GM18498 (cell line): Measurements from ENCODE around the gene PAPSS1.
A peak's percentile ranks its signal among the peaks of the same experiment; 100 is the strongest.
"Not testable (repeated sequence)": the region's sequence is repeated elsewhere in the genome, so short reads cannot be mapped to it uniquely, and the experiment has no call there.

Experiments
- ATAC-seq: cut with Tn5 transposase; IDR thresholded peaks from one replicate; pipeline ENCODE4 v1.9.1; 2021; ENCODE audit warnings: mild to moderate bottlenecking, moderate library complexity; ENCODE audit not compliant: unreplicated experiment

Gene PAPSS1

DNA sequence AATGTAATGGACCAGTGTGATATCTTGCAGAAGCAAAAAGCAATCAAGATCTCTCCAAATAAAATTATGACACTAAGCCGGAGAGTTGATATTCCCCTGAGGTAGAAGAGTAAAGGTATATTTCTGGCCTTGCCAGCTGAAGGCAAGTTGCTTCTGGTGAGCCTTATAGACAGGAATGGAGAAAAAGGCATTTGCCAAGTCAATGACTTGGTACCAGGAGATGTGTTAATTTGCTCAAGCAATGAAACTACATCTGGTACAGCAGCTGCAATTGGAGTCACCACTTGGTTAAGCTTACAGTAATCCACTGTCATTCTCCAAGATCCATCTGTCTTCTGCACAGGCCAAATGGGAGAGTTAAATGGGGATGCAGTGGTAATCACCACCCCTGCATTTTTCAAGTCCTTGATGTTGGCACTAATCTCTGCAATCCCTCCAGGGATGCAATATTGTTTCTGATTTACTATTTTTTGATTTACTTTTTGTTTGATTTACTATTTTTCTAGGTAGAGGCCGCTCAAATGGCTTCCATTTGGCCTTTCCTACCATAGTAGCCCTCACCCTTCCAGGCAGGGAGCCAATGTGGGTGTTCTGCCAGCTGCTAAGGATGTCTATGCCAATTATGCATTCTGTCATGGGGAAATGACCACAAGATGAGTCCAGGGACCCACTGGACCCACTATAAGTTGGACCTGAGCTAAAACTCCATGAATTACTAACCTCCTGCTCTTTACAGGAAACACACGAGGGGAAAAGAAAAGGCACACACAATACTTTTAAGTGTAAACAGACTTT, 6.3 kb upstream of the PAPSS1 start:
- not testable (repeated sequence) for ATAC-seq

DNA sequence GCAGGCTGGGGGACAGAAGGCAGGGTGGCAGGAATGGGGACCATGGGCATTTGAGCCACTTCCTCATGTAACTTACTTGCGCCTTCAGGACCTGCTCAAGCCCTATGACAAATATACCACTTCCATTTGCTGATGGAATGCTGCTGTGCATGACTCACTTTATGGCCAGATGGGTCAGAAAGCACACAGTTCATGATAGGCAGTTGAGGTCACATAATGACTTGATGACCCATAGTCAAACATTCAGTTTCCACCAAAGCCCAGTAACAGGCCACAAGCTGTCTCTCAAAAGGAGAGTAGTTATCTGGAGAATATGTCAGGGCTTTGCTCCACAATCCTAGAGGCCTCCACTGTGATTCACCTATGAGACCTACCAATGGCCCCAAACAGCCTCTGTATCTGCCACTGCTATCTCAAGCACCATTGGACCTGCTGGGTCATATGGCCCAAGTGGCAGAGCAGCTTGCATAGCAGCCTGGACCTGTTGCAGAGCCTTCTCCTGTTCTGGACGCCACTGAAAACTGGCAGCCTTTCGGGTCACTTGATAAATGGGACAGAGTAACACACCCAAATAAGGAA, 5.3 kb upstream of the PAPSS1 start:
- ATAC-seq: no peak

DNA sequence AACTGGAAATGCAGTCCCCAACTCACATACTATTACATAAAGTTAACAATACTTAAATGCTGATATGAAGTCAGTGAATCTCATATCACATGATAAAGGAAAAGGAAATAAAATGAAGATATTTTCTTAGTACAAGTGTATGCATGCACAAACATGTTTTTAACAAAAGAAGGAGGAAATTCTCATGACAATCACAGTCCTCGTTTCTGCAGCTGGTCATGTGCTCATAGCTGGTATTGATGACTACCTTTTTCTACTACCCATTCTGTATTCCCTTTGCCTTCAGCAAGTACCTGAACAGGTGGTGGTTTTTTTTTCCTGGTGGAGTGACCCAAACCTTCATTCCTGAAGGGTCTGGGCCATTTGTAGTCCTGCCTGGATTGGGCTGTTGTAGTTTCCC, 3.3 kb upstream of the PAPSS1 start:
- not testable (repeated sequence) for ATAC-seq

DNA sequence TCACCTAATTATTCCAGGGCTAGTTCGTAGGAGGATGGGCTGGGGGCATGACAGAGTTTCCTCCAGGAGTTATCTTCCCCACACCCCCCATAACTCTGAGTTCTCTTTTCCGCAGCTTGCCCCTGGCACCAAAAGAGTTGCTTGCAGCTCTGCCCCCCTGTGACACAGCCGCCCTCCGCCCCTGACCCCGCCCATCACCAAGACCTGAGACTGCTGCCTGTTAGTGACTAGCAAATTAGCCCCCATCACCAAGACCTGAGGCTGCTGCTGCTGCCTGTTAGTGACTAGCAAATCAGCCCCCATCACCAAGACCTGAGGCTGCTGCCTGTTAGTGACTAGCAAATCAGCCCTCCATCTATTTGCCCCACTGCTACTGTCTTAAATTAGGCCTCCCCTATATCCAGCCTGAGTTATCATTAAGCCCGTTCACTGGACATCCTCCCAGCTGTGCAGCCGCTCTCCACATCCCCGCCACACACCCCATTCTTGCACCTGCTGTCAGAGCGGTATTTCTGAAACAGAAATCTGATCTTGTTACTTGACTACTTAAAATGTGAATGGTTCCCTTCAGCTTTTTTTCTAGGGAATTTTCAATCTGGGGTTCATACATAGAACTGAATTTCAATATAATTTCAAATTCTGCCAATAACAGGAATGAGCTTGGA, 1.5 kb upstream of the PAPSS1 start:
- ATAC-seq: no peak

DNA sequence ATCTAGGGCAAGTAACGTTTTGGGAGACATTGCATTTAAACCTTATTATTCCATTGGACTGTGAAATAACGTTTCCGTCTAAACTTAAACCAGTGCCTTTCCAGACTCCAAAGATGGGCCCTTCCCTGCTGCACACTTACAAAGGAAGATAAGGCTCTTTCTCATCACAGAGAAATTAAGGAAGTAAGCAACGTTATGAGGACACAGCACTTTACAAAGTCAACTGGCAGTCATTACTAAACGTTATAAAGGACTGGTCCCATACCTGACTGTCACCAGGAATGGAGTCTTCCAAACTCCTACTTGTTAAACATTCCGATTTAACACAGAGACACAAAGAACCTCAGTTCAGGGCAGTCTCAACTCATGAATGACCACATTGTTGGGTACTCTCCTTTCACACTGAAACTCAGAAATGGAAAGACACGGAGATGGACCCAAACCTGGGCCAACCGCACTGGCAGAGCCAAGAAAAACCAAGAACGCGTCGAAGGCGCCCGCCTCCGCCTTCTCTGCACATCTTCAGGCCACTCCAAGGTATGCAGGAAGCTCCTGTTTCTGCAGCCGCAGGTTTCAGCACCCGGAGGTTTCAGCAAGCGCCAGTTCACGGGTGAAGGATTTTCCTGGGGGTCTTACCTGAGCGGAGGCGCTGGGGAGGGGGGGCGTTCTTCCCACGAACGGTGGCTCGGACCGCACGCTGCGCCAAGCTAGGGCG, 670 bp downstream of the PAPSS1 start:
- ATAC-seq: peak; percentile 8

DNA sequence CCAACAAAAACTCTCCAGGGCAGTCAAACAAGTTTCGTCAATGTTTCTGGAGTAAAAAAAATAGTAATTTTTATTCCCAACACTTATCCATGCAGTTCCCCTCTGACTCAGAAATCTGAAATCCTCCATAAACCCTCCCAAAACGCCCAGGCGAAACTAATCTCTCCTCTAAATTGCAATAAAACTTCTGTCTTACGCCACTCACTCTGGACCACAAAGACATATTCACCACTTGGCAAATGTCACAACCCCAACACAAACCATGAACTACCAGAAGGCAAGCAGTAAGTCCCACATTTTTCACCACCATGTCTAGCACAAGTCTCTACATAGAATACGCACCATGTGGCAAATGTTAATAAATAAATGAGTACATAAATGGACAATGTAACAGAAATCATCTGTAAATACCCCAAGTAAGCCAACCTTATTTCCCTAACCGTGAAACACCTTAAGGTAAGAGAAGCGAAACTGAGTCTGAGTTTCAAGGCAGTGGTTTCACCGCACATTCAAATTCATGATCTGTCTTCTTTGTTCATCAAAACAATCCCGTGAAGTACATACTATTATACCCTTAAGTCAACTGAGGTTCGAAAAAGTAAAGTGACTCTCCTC, 1.6 kb downstream of the PAPSS1 start:
- peak; percentile 28 for ATAC-seq

DNA sequence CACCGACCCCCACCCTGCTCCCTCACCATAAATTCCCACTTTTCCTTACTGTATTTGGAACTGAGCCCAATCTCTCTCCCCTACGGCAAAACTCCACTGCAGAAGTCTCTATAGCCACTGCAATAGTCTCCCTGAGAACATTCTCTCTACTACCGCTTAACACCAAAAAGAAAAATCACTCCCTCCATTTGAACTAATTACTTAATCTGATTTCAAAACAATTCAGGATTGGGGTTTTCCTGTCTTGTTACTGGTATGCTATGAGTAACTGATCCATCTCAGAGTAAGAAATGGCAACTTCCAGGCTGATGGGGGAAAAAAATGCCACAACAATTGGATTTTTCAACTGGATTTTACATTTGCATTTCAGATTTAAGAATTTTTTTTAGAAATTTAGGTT, 5.8 kb downstream of the PAPSS1 start:
- ATAC-seq: no peak

DNA sequence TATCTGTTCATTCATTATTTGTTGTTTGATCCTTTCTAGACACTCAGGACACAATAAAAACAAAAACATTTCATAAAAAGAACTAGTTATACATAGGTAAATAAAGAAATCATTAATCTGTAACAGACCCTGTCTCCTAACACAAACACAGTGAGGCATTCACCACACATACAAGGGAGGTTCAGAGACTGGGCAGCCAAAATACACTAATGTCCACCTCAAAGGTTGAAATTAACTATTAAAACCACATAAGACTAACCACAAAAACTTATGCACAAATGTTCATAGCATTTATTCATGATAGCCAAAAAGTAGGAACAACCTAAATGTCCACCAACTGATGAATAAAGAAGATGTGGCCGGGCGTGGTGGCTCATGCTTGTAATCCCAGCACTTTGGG, 7.8 kb downstream of the PAPSS1 start:
- no peak for ATAC-seq

DNA sequence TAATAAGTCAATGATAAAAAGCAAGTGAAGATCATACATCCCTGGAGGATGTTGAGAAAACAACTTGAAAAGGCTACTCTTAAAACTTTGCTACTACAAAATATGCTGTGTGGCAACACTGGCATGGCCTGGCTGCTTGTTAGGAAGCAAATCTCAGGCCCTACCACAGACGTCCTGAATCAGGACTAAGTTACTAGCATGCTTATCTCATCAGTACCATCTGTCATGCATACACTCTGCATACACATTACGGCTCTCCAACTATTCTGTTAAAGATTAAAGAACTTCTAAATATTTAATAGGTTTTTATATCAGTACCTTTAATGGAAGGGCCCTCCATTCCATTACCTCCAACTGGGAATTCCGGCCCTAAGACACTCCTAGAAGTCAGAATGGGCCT, 8.2 kb downstream of the PAPSS1 start:
- ATAC-seq: no peak

DNA sequence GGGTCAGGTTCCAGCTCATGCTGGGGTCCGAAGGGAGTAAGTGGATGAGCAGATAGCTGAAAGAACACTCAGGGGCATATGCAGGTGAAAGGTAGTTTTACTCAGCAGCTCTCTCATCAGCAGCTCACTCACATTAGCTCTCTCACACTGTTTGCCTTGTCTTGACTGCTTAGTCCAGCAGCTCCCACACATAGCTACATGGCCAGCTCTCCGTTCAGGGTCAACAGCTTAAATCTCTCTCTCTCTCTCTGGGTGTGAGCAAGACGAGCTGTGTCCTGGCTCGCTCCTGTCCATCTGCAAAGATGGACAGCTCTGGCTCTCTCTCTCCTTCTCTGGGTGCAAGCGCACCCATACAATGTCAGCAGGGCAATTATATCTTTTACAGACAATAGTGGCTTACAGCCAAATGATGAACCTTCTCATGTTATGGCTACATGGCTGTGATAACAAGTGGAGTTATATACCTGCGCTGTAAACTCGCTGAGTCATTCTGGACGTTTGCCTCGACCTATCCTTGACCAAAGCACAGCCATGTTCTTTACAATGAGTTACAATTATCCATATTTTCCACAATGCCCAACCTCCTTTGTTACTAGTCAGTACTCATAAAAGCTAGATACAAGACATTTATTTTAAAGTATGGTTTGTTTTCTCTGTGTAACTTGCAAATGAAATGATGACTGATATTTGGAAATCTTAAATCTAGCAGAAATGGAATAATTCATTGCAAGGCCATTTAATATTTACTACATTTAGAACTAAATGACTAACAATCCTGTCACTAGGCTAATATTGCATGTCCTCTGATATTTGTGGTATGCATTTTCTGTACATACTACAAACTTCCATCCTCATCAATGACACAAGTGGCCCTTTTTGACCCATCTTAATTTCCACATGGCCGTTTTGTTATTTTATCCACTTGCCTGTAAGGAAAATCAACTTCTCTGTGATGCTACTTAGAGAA, 9.3 kb downstream of the PAPSS1 start:
- ATAC-seq: no peak

DNA sequence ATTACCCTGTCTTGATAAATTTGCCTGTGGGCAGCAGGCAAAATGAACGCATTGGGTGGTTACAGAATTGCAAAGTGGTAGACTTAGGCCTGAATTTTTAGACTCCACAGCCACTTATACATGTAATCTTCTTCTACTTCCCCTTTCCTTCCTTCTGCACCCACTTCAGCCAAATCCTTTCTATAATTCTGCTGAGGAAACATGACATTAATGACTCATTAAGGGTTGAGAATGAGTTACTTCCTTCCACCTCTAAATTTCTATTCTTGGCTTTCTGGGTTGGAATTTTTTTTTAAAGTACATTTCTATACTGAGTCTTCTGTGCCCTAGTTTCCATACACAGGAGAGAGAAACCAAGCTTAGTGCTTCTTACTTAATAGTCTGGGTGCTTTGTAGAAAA, 10.1 kb downstream of the PAPSS1 start:
- ATAC-seq: no peak

DNA sequence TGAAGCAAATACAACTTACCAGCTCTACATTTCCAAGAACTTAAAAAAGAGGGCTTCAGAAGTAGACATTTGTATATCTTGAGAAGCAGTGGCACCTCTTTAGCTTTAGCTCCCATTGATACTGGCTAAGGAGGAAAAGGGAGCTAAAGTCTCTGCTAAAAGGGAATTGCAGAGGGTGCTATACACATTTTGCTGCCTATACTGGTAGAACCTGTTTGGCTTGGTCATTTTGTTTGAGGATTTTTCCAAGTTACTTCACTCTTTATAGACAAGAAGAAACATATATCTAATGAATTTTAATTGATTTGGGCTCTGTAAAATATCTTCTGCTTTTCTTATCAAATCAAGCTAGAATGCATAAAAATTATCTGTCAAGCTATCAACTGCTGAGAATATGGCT, 11.8 kb downstream of the PAPSS1 start:
- no peak for ATAC-seq

DNA sequence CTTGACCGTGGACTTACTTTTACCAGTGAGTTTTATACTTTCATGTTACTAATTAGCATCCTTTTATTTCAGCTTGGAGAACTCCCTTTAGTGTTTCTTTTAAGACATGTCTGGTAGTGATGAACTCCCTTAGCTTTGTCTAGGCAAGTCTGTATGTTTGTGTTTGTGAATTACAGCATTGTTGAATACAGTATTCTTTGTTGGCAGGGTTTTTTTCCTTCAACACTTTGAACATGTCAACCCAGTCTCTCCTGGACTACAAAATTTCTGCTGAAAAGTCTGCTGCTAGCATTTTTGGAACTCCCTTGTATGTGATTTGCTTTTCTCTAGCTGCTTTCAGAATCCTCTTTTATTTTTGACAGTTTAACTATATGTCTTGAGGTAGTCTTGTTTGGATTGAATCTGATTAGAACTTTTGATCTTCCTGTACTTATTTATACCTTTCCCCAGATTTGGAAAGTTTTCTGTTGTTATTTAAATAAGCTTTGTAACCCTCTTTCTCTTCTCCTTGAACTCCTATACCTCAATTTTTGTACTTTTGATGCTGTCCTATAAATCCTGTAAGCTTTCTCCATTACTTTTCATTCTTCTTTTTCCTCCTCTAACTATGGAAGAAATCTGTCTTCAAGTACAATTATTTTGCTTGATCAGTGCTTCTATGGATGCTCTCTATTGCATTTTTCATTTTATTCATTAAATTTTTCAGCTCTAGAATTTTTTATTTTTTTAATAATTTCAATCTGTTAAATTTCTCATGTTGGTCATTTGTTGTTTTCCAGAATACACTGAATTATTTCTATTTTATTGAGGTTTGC, 14.1 kb downstream of the PAPSS1 start:
- no peak for ATAC-seq

DNA sequence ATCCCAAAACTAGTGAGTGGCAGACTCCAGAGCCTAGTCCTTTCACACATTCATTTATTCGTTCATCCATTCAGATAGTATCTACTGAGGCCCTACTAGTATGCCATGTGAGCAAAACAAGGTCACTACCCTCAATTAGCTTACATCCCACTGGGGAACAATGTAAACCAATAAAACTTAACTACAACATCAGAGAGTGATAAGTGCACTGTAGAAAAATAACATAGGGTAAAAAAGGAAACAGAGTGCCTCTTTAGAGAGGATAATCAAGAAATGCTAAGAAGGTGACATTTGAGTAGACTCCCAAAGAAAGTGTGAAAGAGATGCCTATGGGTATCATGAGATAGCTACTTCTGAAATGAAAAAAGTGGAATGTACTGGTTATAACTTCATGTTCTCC, 18.5 kb downstream of the PAPSS1 start:
- ATAC-seq: no peak

DNA sequence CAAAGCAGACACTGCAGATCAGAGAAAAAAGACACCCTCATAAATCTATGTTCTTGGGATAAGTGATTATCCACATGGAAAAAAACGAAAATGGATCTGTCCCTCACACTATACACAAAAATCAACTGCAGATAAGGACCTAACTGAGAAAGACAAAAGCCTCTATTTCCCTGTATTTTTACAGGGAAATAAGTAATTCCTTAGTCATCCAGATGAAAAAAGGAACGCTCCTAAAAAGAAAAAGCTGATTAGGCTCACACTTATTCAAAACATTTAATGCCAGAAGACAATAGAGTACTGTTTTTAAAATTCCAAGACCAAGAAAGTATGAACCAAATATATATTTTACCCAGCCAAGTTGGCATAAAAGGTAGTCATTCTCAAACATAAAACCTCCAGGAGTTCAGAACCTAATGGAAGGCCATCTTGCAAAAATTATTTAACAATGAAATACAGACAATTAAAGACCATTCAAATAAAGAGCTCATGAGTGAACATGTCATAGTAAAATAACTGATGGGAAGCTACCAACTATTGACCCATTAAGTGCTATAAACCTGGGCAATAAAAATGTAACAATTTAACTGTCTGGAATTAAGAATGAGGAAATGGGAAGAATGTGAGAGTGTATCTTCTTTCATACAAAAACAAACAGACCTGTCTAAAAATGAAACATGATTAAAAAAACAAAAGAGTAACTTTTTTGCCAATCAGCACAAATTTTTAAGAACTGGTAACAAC, 20.4 kb downstream of the PAPSS1 start:
- no peak for ATAC-seq

DNA sequence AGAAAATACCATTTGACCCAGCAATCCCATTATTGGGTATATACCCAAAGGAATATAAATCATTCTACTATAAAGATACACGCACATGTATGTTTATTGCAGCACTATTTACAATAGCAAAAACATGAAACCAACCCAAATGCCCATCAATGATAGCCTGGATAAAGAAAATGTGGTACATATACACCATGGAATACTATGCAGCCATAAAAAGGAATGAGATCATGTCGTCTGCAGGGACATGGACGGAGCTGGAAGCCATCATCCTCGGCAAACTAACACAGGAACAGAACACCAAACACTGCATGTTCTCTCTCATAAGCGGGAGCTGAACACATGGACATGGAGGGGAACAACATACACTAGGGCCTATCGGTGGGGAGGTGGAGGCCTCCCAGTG, 23.8 kb downstream of the PAPSS1 start:
- not testable (repeated sequence) for ATAC-seq

DNA sequence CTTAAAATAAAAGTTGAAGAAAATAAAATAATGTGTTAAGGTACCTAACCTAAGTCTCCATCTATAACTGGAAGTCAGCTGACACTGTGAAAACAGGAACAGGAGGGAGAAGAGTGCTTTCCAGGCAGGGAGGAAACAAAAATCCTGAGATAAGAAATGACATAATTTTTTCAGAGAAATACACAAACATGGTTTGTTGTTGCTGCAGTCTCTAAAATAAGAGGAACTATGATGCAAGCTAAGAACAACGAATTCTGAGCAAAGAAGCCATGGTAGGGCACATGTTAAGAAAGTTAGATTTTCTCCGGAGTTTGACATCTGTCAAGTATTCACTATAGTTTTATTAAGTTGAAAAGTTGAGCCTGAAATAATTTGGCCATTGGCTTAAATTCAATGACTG, 26.9 kb downstream of the PAPSS1 start:
- ATAC-seq: no peak

DNA sequence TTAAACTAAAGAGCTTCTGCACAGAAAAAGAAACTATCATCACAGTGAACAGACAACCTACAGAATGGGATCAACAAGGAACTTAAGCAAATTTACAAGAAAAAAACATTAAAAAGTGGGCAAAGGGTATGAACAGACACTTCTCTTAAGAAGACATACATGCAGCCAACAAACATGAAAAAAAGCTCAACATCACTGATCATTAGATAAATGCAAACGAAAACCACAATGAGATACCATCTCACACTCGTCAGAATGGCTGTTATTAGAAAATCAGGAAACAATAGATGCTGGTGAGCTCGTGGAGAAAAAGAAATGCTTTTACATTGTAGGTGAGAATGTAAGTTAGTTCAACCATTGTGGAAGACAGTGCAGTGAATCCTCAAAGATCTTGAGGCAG, 27.8 kb downstream of the PAPSS1 start:
- no peak for ATAC-seq

DNA sequence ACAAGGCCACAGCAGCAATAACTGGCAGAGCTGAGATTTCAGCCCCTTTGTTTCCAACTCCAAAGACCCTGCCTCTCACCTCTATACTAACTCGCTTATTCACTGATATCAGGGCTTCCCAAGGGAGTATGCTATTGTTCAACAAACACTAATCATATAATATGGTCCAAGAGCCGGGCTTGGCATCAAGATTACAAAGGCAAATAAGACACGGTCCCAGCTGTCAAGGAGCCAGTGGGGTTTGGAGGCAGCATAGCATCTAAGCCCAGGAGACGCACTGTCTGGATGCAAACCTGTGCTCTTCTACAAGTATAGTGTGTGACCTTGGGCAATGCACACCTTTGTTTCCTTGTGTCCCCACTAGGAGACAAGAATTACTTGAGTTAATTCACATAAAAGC, 28.7 kb downstream of the PAPSS1 start:
- no peak for ATAC-seq
